SK-N-SH (cell line): Measurements from ENCODE around the gene CPNE2. TPM values are rescaled to one million over a fixed set of nuclear protein-coding genes. Genes with fewer than 3 reads are reported as not detected.

Source experiments
- CTCF ChIA-PET: fragments of 300-600, 350-600 bp; formaldehyde crosslinking; extraction: SDS; loops from one replicate; lab custom pipeline; 2021; lab: Yijun Ruan, JAX
- POLR2A ChIA-PET: fragments of 350-600 bp; sonication (Branson Sonifier 250); formaldehyde crosslinking; extraction: SDS; loops from one replicate; lab custom pipeline; 2020; ENCODE audit warnings: antibody characterized with exemption, inconsistent platforms; lab: Yijun Ruan, JAX
- DNase-seq: peaks from one replicate; pipeline ENCODE4 v3.0.0; 2012
- H2AFZ ChIP-seq: fragments of 200-600 bp; sonication (generic); 2 replicates; pipeline ENCODE4 v1.8.1; 2016; ENCODE audit warnings: antibody characterized with exemption, mild to moderate bottlenecking, low read depth
- H3F3A ChIP-seq: fragments of 200-600 bp; sonication (generic); replicated peaks from 2 replicates; pipeline ENCODE3; 2016; ENCODE audit warnings: antibody characterized with exemption, mild to moderate bottlenecking; ENCODE audit not compliant: insufficient read depth
- H3K27ac ChIP-seq, 2 experiments: fragments of 200-500 bp in 1 of 2; fragments of 200-600 bp in 1 of 2; sonication (Bioruptor generic) in 1 of 2; sonication (generic), shearing (Covaris generic) in 1 of 2; 2 replicates each; pipeline versions ENCODE4 v1.5.1 to v1.6.1; 2014 to 2016; ENCODE audit warnings: low read depth in 2 of 2, inconsistent platforms in 1 of 2, low read length in 1 of 2, mild to moderate bottlenecking in 1 of 2, mixed read lengths in 1 of 2
- H3K27me3 ChIP-seq: fragments of 200-600 bp; sonication (generic), shearing (Covaris generic); 2 replicates; pipeline ENCODE4 v1.6.1; 2016; ENCODE audit warnings: mixed run types; ENCODE audit not compliant: insufficient read depth
- H3K36me3 ChIP-seq, 2 experiments: fragments of 200-500 bp in 1 of 2; fragments of 200-600 bp in 1 of 2; sonication (Bioruptor generic) in 1 of 2; sonication (generic) in 1 of 2; replicated peaks in 1 of 2; 2 replicates each; pipeline versions ENCODE3 to v1.5.1; 2014 to 2016; ENCODE audit warnings: low read length in 1 of 2, mild to moderate bottlenecking in 1 of 2; ENCODE audit not compliant: insufficient read depth in 2 of 2, control insufficient read depth in 1 of 2
- H3K4me1 ChIP-seq, 2 experiments: fragments of 200-500 bp in 1 of 2; fragments of 200-600 bp in 1 of 2; sonication (Bioruptor generic) in 1 of 2; sonication (generic), shearing (Covaris generic) in 1 of 2; 2 replicates each; pipeline versions ENCODE4 v1.5.1 to v1.6.1; 2014 to 2016; ENCODE audit warnings: low read depth in 1 of 2, low read length in 1 of 2, mixed run types in 1 of 2; ENCODE audit not compliant: insufficient read depth in 2 of 2, control insufficient read depth in 1 of 2
- H3K4me2 ChIP-seq: fragments of 200-600 bp; sonication (generic), shearing (Covaris generic); 2 replicates; pipeline ENCODE4 v1.6.1; 2017; ENCODE audit warnings: mixed run types
- H3K4me3 ChIP-seq, 2 experiments: fragments of 200-500 bp in 1 of 2; fragments of 200-600 bp in 1 of 2; sonication (Bioruptor generic) in 1 of 2; sonication (generic), shearing (Covaris generic) in 1 of 2; 2 replicates each; pipeline versions ENCODE4 v1.5.1 to v1.8.1; 2014 to 2016; ENCODE audit warnings: low read depth in 2 of 2, inconsistent platforms in 1 of 2, low read length in 1 of 2, mild to moderate bottlenecking in 1 of 2, mixed read lengths in 1 of 2, moderate library complexity in 1 of 2
- H3K79me2 ChIP-seq: fragments of 200-600 bp; sonication (generic); 2 replicates; pipeline ENCODE4 v1.8.1; 2017; ENCODE audit warnings: mild to moderate bottlenecking; ENCODE audit not compliant: insufficient read depth
- H3K9ac ChIP-seq: fragments of 200-600 bp; sonication (generic); 2 replicates; pipeline ENCODE4 v1.6.1; 2017; ENCODE audit warnings: mixed run types
- H3K9me2 ChIP-seq: fragments of 200-600 bp; sonication (generic); 2 replicates; pipeline ENCODE4 v1.6.1; 2017; ENCODE audit warnings: mixed run types
- H3K9me3 ChIP-seq: fragments of 200-600 bp; sonication (generic); 2 replicates; pipeline ENCODE4 v1.6.1; 2017; ENCODE audit warnings: mixed run types, mild to moderate bottlenecking, moderate library complexity
- H4K20me1 ChIP-seq: fragments of 200-600 bp; sonication (generic); 2 replicates; pipeline ENCODE4 v1.6.1; 2017; ENCODE audit warnings: mild to moderate bottlenecking, mixed run types; ENCODE audit not compliant: insufficient read depth
- ELF1 ChIP-seq: IDR thresholded peaks from 2 replicates; pipeline ENCODE4 v1.4.0; 2012
- FOSL2 ChIP-seq: IDR thresholded peaks from 2 replicates; pipeline ENCODE4 v1.4.0; 2012; ENCODE audit warnings: low read depth, mild to moderate bottlenecking, moderate library complexity, borderline replicate concordance
- FOXM1 ChIP-seq: IDR thresholded peaks from 2 replicates; pipeline ENCODE4 v1.4.0; 2012; ENCODE audit warnings: low read depth, mild to moderate bottlenecking
- MAX ChIP-seq: IDR thresholded peaks from 2 replicates; pipeline ENCODE4 v1.4.0; 2012; ENCODE audit warnings: low read depth
- MEF2A ChIP-seq: IDR thresholded peaks from 2 replicates; pipeline ENCODE4 v1.4.0; 2012; ENCODE audit warnings: low read depth, borderline replicate concordance
- MXI1 ChIP-seq: IDR thresholded peaks from 2 replicates; pipeline ENCODE4 v1.6.1; 2012; ENCODE audit warnings: mild to moderate bottlenecking, low read depth, low read length, improper control_type of control experiment
- NFIC ChIP-seq: IDR thresholded peaks from 2 replicates; pipeline ENCODE4 v1.4.0; 2012; ENCODE audit warnings: borderline replicate concordance
- PBX3 ChIP-seq: IDR thresholded peaks from 2 replicates; pipeline ENCODE4; 2012
- RXRA ChIP-seq: IDR thresholded peaks from 2 replicates; pipeline ENCODE4 v1.4.0; 2012; ENCODE audit warnings: low read depth, mild to moderate bottlenecking, borderline replicate concordance
- SMC3 ChIP-seq: IDR thresholded peaks from 2 replicates; pipeline ENCODE4 v1.6.1; 2012; ENCODE audit warnings: low read depth, low read length, improper control_type of control experiment
- TAF1 ChIP-seq: IDR thresholded peaks from 2 replicates; pipeline ENCODE4 v1.6.1; 2012; ENCODE audit warnings: low read depth, mild to moderate bottlenecking, low read length, moderate library complexity, borderline replicate concordance
- TEAD4 ChIP-seq: IDR thresholded peaks from 2 replicates; pipeline ENCODE4 v1.4.0; 2012; ENCODE audit warnings: mild to moderate bottlenecking, borderline replicate concordance; ENCODE audit not compliant: insufficient read depth
- YY1 ChIP-seq: IDR thresholded peaks from 2 replicates; pipeline ENCODE4 v1.4.0; 2012; ENCODE audit warnings: low read depth, mild to moderate bottlenecking
- ZBTB33 ChIP-seq: IDR thresholded peaks from 2 replicates; pipeline ENCODE4 v1.4.0; 2012; ENCODE audit warnings: low read depth, borderline replicate concordance
- WGBS: methylation state at CpG from one replicate; pipeline ENCODE4 v1.1.6; 2017; ENCODE audit warnings: low lambda C conversion rate; 5-methylcytosine and 5-hydroxymethylcytosine counted together
- polyA plus RNA-seq, 3 experiments: library from polyadenylated mRNA; depleted of rRNA; stranded (reverse); fragments of >200 nt; gene quantifications; 2 replicates each; pipeline ENCODE4 v1.2.3, GENCODE V29; 2012

The CPNE2 gene
- polyA plus RNA-seq, 1 of the 3 experiments (the other 2 are of a cell fraction) = 73.0 TPM

GRCh38 chr16:57184113-57184512 is 91.7 kb downstream of the CPNE2 start:
- Histone ChIP-seq H4K20me1 (peaks cover 6% of the 10 kb centered on the region; the same call in 1 of the 2 replicates), H3K4me3 (peak overlapping the region in 1 of 2 experiments; percentile 79; a peak in 1 of 4 replicates), H3K27me3 (no peaks in the 10 kb centered on the region), H3K9me2 (no peaks in the 10 kb centered on the region), H3K9me3 (no peaks in the 10 kb centered on the region), H3K27ac (peak overlapping the region; percentile 95 to 97; a peak in 3 of 4 replicates), H3F3A (no peaks in the 10 kb centered on the region), H3K36me3 (peaks cover 0 to 3% of the 10 kb centered on the region in 2 experiments), H3K4me1 (peaks cover 0 to 21% of the 10 kb centered on the region in 2 experiments; a peak in 3 of 4 replicates), H2AFZ (no peak overlapping the region), H3K9ac (no peak overlapping the region), H3K79me2 (peaks cover 96% of the 10 kb centered on the region), H3K4me2 (peak overlapping the region; percentile 89)
- POLR2A ChIA-PET = no interaction called here
- CTCF ChIA-PET = no interaction called here
- no peak for TF ChIP-seq ELF1
- no peak for TF ChIP-seq NFIC
- no peak for TF ChIP-seq RXRA
- no peak for TF ChIP-seq PBX3
- TF ChIP-seq MEF2A = no peak
- no peak for TF ChIP-seq FOXM1
- TF ChIP-seq TEAD4 = no peak
- no peak for TF ChIP-seq ZBTB33
- DNase-seq = no peak
- 91% methylated on average over 4 of the region's 4 CpGs for WGBS

GRCh38 chr16:57184887-57185445 is 92.6 kb downstream of the CPNE2 start:
- Histone ChIP-seq H3K36me3 (peaks cover 0 to 8% of the 10 kb centered on the region in 2 experiments), H3K79me2 (peaks cover 96% of the 10 kb centered on the region), H4K20me1 (peaks cover 2% of the 10 kb centered on the region; the same call in 1 of the 2 replicates), H3K27me3 (no peaks in the 10 kb centered on the region), H2AFZ (peak overlapping the region; percentile 72), H3K9me2 (no peaks in the 10 kb centered on the region), H3F3A (no peaks in the 10 kb centered on the region), H3K4me3 (peak overlapping the region; percentile 79 to 92), H3K27ac (peak overlapping the region; percentile 95 to 97), H3K9me3 (no peaks in the 10 kb centered on the region), H3K4me2 (peak overlapping the region; percentile 89), H3K4me1 (peaks cover 0 to 16% of the 10 kb centered on the region in 2 experiments; a peak in 2 of 4 replicates), H3K9ac (peak overlapping the region; percentile 98)
- WGBS = 14% methylated on average over 11 of the region's 15 CpGs
- peak; percentile 16 for DNase-seq
- TF ChIP-seq SMC3 = no peak
- TF ChIP-seq FOXM1 = no peak
- 0 out of 2 replicates have a peak, but pooled peaks have one; percentile 50 for TF ChIP-seq TAF1
- 0 out of 2 replicates have a peak, but pooled peaks have one; percentile 26 for TF ChIP-seq MAX
- no peak for TF ChIP-seq FOSL2
- TF ChIP-seq YY1 = no peak
- TF ChIP-seq MXI1 = peak; percentile 26; the same call in 1 of the 2 replicates
- POLR2A ChIA-PET = interaction anchor here (0.7 to 1.4 kb wide), 5 partner anchors 12 to 125 kb away, joined by 3 to 7 read pairs (median 3); partner anchors contain the start of gene ARL2BP
- CTCF ChIA-PET = interaction anchor here (1.4 kb wide), 1 partner anchor 101 kb away, joined by 6 read pairs; no protein-coding TSS in a partner anchor
